Mucosa of gallbladder (tissue), 1 donor: ENCODE data around the gene MSMP. TPM values are rescaled to one million over a fixed set of nuclear protein-coding genes. Genes with fewer than 3 reads are reported as not detected.

Source experiments
- total RNA-seq: library from RNA; stranded (reverse); gene quantifications from one replicate; pipeline ENCODE4 v1.2.1, GENCODE V29; 2021
- donor health status: DM: no; HTN: no; CAD: no.

The MSMP gene
- total RNA-seq, 1 donor from 2014 or later = 1.1 TPM

Other genes starting within 250 kb of the MSMP start
- gene TESK1, start 149.0 kb downstream of the MSMP start, total RNA-seq = 56.9 TPM
- 2.4 TPM for gene CD72, start 135.9 kb downstream of the MSMP start, total RNA-seq
- 2.7 TPM for gene SIT1, start 103.3 kb downstream of the MSMP start, total RNA-seq
- gene RMRP, start 96.3 kb downstream of the MSMP start, total RNA-seq = 17,824 TPM
- 59.2 TPM for gene CCDC107, start 96.0 kb downstream of the MSMP start, total RNA-seq
- gene ARHGEF39, start 89.1 kb downstream of the MSMP start, total RNA-seq = 6.4 TPM
- gene CA9, start 80.3 kb downstream of the MSMP start, total RNA-seq = 777 TPM
- gene TPM2, start 64.4 kb downstream of the MSMP start, total RNA-seq = 1,716 TPM
- gene TLN1, start 22.1 kb downstream of the MSMP start, total RNA-seq = 482 TPM
- gene CREB3, start 21.6 kb downstream of the MSMP start, total RNA-seq = 48.1 TPM
- gene GBA2, start 5.0 kb downstream of the MSMP start, total RNA-seq = 161 TPM
- gene RGP1, start 5.0 kb downstream of the MSMP start, total RNA-seq = 36.6 TPM
- gene NPR2, start 37.3 kb upstream of the MSMP start, total RNA-seq = 22.0 TPM
- gene SPAG8, start 58.0 kb upstream of the MSMP start, total RNA-seq = 4.6 TPM
- 30.7 TPM for gene HINT2, start 60.8 kb upstream of the MSMP start, total RNA-seq
- gene FAM221B, start 74.5 kb upstream of the MSMP start, total RNA-seq = not detected
- gene TMEM8B, start 75.0 kb upstream of the MSMP start, total RNA-seq = 36.2 TPM
- not detected for gene OR13J1, start 116.1 kb upstream of the MSMP start, total RNA-seq
- gene HRCT1, start 151.9 kb upstream of the MSMP start, total RNA-seq = 2.0 TPM
- 0.83 TPM for gene SPAAR, start 155.2 kb upstream of the MSMP start, total RNA-seq
- gene OR2S2, start 203.9 kb upstream of the MSMP start, total RNA-seq = not detected